ENCODE data around the gene TRAPPC3. TPM values are rescaled to one million over a fixed set of nuclear protein-coding genes. Genes with fewer than 3 reads are reported as not detected.

The TRAPPC3 gene
- total RNA-seq, 1 experiment from 2014 or later: 52.7 TPM

GRCh38 chr1:36107394-36107793, 41.9 kb downstream of the TRAPPC3 start:
- H3K27me3 Mint-ChIP-seq (ENCODE audit: low read depth): no peaks in the 10 kb centered on the region; the same call in 1 of the 2 replicates

More at GRCh38 chr1:36107394-36107793, 41.9 kb downstream of the TRAPPC3 start:
- Histone ChIP-seq H3K18ac (ENCODE audit: insufficient read length, low read depth, low read length) (no peak overlapping the region), H3K4ac (ENCODE audit: low read depth, low read length) (no peak overlapping the region), H2BK5ac (ENCODE audit: insufficient read length, low read length) (no peak overlapping the region), H3T11ph (ENCODE audit: low read length) (no peak overlapping the region), H3K79me1 (ENCODE audit: insufficient read depth, low read depth, low read length, poor library complexity, severe bottlenecking) (no peaks in the 10 kb centered on the region), H3K23me2 (ENCODE audit: insufficient read length, low read depth, low read length, poor library complexity, severe bottlenecking) (no peaks in the 10 kb centered on the region), H3K27me3 (ENCODE audit: insufficient read depth, low read length) (no peaks in the 10 kb centered on the region), H2BK20ac (ENCODE audit: low read depth, low read length, poor library complexity, severe bottlenecking) (no peak overlapping the region), H4K5ac (ENCODE audit: insufficient read length, low read depth, low read length) (no peak overlapping the region), H3K79me2 (ENCODE audit: insufficient read depth, low read length) (no peaks in the 10 kb centered on the region), H2AFZ (ENCODE audit: low read length) (no peak overlapping the region), H3K9ac (ENCODE audit: extremely low read depth, insufficient read length, low read length) (no peak overlapping the region), H3K14ac (ENCODE audit: insufficient read depth, low read length) (no peak overlapping the region), H3K23ac (ENCODE audit: insufficient read length, low read depth, low read length) (no peak overlapping the region), H2BK12ac (ENCODE audit: insufficient read length, low read depth, low read length) (no peak overlapping the region), H3K56ac (ENCODE audit: insufficient read length, low read depth, low read length) (no peak overlapping the region), H3K4me2 (ENCODE audit: insufficient read depth, insufficient read length, low read length) (no peak overlapping the region), H2AK5ac (ENCODE audit: insufficient read length, low read length) (no peak overlapping the region), H4K91ac (ENCODE audit: insufficient read length, low read depth, low read length) (no peak overlapping the region), H3K27ac (ENCODE audit: insufficient read length, low read depth, low read length) (no peak overlapping the region), H2BK15ac (ENCODE audit: low read depth, low read length) (no peak overlapping the region), H2BK120ac (ENCODE audit: low read depth, low read length, poor library complexity, severe bottlenecking) (no peak overlapping the region), H3K4me1 (ENCODE audit: insufficient read depth, low read length) (no peaks in the 10 kb centered on the region), H4K8ac (replicated peaks; ENCODE audit: insufficient read length, low read depth, low read length) (no peak overlapping the region), H4K20me1 (ENCODE audit: control insufficient read depth, insufficient read depth, insufficient read length) (no peaks in the 10 kb centered on the region), H3K9me3 (ENCODE audit: control insufficient read depth, low read depth, low read length) (no peaks in the 10 kb centered on the region)
- no peak overlapping the region for H3K27ac Mint-ChIP-seq
- TF ChIP-seq, protein P1, sequence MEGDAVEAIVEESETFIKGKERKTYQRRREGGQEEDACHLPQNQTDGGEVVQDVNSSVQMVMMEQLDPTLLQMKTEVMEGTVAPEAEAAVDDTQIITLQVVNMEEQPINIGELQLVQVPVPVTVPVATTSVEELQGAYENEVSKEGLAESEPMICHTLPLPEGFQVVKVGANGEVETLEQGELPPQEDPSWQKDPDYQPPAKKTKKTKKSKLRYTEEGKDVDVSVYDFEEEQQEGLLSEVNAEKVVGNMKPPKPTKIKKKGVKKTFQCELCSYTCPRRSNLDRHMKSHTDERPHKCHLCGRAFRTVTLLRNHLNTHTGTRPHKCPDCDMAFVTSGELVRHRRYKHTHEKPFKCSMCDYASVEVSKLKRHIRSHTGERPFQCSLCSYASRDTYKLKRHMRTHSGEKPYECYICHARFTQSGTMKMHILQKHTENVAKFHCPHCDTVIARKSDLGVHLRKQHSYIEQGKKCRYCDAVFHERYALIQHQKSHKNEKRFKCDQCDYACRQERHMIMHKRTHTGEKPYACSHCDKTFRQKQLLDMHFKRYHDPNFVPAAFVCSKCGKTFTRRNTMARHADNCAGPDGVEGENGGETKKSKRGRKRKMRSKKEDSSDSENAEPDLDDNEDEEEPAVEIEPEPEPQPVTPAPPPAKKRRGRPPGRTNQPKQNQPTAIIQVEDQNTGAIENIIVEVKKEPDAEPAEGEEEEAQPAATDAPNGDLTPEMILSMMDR (conservative IDR thresholded peaks at IDR 0.05): no peak
- H3K9me3 Mint-ChIP-seq: no peaks in the 10 kb centered on the region
- H3K4me1 Mint-ChIP-seq: peaks cover 0 to 2% of the 10 kb centered on the region in 2 experiments; a peak in 2 of 4 replicates
- WGBS (ENCODE audit: extremely low coverage, insufficient read length, low lambda C conversion rate): no CpG with 5 or more reads among the region's 9 CpGs
- DNase-seq: no peak
- H3K4me3 Mint-ChIP-seq: no peak overlapping the region
- H3K36me3 Mint-ChIP-seq (ENCODE audit: insufficient read depth in 1 of 3, low read depth in 3 of 3): no peaks in the 10 kb centered on the region; a peak in 1 of 7 replicates
